ENCODE results near the gene PARP1. TPM values are rescaled to one million over a fixed set of nuclear protein-coding genes. Genes with fewer than 3 reads are reported as not detected.

PARP1 gene
- polyA plus RNA-seq, 1 donor, result 133 TPM

DNA sequence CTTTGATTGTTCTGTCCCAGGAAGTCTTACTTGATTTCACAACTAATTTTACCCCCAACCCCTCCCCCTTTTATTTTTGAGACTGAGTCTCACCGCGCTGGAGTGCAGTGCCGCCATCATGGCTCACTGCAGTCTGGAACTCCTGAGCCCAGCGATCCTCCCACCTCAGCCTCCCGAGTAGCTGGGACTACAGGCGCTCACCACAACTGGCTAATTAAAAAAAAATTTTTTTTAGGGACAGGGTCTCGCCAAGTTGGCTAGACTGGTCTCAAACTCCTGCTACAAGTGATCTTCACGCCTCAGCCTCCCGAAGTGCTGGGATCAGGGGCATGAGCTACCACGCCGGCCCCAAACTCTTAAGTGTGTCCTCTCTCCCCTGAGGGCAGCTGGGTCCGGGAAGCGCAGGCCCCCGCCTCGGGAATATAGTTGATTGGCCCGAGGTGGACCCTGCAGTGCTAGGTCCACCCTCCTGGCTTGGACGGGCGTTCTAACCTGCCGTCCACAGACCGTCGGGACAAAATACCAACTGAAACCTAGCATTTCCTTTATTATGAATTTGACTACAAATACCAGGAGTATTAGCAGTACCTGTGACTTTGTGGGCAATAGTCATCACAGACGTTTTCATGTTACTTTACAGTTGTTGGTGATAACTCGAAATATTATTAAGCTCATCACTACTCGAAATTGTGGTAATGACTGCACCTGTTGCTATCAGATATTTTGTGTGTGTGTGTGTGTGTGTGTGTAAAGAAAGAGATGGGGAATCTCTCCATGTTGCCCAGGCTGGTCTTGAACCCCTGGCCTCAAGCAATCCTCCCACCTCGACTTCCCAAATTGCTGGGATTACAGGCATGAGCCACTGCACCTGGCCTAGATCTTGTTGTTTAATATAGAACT is 642 bp upstream of the PARP1 start:
- no peak for DNase-seq

DNA sequence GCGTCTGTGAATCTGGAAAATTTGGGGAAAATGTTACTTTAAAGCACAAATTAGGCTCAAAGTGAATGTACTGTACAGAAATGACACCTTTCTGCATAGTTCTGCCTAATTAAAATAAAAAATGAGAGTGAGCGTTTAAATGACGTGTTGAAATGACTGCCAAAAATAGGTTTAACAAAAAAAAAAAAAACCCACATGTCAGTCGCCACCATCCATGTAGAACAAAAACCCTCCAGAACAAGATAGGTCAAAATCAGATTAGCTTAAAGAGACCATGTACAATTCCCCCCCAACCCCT is 745 bp downstream of the PARP1 start:
- no peak for DNase-seq

DNA sequence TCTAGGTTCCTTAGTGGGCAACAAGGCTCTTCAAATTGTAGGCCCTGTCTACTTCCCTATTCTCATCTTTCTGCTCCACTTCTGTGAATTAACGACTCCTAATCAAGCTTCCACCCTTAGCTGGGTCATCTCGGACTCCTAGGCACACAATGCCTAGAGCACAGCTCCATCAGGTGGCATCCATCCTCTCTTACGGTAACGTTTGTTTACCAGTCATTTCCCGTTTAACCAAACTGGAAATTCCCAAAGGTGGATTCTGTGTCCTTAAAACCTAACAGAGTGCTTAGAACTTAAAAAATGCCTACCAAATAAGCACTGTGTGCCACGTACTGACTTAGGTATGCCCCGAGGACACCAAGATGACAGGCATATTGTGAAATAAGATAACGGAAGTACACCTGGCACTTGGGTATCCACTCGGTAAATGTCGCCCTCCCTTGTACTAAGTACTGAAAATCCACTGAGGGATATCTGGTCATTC is 1.5 kb downstream of the PARP1 start:
- DNase-seq, result no peak

DNA sequence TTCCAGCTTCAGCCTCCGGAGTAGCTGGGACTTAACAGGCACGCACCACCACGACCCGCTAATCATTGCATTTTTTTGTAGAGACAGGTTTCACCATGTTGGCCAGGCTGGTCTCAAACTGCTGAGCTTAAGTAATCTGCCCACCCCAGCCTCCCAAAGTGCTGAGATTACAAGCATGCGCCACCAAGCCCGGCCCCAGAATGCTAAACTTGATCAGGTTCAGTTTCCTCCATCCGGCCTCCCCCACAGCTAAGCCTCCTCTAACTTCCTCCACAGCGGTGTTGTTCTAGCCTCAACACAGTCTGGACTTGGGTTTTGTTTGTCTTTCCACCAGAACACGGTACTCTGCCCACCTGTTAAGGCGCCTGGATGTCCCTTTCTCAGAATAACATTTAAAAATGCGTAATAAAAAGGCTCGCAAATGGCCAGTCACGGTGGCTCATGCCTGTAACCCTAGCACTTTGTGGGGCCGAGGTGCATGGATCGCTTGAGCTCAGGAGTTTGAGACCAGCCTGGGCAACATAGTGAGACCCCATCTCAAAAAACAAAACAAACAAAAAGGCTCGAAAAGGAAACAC is 2.4 kb downstream of the PARP1 start:
- DNase-seq, result no peak

DNA sequence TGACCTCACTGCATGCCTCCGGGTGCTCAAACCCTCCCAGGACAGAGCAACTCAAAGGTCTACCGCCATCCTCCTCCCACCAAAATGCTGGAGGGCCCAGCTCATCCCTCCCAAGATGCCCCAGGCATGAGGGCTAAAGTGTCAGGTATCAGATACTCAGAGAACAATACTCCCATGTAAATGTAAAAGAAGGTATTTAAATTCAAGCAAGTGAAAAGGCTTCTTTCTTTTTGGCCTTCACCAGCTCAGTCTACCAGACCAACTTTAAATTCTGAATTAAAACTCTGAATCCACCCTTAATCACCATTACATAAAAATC is 3.0 kb downstream of the PARP1 start:
- DNase-seq, result no peak

DNA sequence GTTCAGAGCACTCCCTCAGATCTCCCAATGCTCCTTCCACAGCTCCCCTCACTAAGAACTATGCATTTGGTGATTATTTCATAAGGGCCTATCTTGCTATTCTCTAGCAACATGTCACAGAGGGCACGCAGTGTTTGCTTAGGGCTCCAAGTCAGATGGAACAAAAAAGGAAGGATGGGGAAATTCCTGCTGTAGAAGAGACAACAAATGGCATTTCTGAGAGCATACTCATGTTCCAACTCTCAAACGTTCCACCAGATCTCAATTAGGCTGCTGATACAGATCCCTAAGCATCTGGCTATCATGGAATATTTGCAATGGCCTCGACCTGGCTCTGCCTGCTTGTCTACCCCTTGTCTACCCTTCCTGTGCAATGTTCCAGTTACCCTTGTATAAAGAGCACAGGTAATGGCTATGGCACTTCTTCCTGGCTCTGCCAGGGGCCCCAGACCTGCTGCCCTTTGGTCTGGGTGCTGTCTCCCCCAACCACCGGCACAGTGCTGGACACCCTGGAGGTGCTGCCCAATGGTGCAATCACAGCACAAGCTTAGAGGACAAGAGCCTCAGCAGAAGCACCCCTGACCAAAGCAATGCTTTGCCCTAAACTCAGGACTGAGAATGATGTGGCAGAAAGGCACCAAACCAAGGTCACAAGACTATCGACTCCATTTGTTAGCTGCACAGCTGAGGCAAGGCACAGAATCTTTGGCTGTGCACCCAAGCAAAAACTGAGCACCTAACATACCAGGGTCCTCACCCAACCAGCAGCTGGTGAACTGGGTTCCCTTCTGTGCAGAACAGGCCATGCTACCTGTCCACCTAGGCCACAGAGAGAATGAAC is 3.6 kb downstream of the PARP1 start:
- no peak for DNase-seq

DNA sequence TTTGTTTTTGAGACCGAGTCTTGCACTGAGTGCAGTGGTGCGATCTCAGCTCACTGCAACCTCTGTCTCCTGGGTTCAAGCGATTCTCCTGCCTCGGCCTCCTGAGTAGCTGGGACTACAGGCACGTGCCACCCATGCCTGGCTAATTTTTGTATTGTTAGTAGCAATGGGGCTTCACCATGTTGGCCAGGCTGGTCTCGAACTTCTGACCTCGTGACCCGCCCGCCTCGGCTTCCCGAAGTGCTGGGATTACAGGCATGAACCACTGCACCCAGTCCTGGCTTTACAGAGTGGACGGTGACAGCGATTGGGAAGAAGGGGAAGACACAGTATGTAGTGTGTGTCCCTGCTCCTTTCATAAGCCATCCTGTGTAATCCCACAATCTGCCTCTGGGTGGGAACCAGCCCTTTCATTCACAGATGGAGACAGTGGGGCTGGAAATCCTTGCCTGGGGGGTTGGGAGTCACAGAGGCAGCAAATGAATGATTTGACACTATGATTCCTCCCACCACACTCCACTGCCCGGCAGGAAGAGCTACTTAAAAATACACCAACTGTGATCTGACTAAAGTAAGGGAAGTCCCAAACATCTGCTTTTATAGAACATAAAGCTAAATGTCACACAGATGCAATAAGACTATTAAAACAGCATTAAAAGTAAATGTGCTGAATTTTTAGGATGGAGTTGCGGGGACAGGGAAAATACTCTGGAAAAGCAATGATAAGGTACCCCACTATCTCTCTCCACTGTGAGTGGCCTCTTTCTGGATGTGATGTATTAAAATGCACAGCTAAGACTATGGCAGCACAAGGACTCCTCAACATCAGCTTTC is 4.5 kb downstream of the PARP1 start:
- no peak for DNase-seq

DNA sequence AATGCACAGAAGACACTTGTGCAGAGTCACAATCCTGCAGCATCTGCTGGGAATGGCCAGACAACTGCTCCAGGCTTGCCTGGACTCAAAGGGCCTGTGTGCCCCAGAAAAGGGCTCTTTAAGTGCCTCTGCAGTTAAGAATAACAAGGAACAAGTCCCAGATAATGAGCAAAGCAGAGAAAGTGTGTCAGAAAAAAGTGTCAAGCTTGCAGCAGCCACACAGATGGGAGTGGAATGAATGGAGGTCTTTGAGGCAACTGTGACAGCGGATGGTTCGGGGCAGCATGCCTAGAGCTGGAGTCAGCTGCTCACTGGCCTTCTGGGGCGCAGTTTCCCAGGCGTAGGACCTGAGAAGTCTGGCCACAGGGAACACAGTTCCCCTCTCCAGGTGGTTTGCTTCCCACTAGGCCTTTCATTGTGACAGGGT is 5.1 kb downstream of the PARP1 start:
- DNase-seq, result no peak

DNA sequence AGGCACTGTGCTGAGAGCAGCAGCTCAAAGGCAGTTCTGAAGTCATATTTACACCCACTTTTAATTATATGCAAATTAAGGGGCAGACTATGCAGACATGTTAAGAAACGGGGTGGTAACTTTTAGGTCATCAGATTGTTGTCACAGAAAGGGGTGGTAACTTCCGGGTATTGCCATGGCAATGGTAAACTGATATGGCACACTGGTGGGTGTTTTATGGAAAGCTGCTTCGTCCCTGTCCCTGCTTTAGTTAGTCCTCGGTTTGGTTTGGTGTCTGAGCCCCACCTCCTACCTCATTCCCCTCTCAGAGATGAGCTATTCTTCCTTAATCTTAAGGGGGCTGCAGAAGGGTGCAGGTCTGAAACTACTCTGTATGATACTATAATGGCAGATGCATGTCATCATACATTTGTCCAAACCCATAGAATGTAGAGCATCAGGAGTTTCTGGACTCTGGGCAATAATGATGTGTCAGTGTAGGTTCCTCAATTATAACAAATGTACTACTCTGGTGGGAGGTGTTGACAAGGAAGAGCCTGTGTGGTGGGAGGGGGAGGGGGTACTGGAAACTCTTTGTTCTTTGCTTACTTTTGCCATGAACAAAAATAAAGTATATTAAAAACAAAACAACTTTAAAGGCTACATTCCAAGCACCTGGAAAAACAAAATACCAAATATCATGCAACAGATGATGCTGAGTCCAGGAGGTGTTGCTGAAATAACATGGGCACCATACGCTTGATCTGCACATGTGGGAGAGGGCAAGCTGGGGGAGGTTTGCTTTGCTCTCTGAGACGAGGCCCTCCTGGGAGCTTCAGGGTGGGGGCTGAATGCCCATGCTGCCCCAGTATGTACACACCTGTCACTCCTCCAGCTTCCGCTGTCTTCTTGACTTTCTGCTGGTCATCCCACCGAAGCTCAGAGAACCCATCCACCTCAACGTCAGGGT is 6.3 kb downstream of the PARP1 start:
- no peak for DNase-seq

DNA sequence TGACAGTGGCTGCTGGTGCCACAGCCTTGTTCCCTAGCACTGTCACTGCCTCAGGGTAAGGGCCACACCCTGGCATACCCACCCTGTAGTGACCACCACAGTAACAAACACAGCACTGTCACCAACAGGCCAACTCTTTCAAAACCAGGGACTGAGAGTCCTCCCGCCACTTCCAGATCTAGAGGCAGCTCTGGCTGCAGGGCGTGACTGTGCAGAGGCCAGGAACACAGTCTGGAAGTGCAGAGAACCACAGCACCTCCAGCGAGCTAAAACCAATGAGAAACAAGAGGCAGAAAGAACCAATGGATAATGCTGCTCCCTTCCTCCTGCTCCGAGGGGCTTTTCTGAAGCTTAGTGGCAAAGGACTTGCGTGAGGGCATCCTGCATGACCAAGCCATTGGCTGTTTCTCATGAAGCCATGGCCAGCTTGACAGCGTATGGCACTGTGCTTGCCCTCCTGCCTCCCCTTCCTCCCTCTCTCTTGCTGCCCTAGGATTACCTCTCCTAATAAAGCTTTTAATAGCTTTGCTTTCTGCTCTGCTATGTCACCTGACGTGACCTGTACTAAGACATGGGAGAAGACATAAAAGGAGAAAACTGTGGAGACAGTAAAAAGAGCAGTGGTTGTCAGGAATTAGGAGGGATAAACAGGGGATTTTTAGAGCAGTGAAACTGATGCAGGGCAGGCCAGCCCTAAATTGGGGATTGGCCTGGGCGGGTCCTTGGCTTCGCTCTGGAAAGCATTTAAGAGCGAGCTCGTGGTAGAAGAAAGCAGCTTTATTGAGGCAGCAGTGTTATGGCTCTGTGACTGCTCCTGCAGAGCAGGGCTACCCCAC is 7.2 kb downstream of the PARP1 start:
- no peak for DNase-seq

DNA sequence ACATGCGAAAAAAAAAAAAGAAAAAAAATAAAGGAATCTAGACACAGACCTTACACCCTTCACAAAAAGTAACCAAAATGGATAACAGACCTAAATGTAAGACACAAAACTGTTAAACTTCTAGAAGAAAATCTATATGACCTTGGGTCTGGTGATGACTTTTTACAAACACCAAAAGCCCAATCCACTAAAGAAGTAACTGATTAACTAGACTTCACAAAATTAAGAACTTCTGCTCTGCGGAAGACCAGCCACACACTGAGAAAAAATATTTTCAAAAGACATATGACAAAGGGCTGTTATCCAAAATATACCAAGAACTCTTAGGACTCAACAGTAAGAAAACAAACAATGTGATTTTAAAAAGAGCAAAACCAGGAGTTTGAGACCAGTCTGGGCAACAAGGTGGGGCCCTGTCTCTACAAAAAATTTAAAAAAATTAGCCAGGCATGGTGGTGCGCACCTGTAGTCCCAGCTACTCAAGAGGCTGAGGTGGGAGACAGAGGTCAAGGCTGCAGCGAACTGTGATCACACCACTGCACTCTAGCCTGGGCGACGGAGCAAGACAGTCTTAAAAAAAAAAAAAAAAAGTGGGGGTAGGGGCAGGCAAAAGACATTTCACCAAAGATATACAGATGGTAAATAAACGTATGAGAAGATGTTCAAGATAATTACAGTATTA is 9.8 kb downstream of the PARP1 start:
- DNase-seq, result no peak

DNA sequence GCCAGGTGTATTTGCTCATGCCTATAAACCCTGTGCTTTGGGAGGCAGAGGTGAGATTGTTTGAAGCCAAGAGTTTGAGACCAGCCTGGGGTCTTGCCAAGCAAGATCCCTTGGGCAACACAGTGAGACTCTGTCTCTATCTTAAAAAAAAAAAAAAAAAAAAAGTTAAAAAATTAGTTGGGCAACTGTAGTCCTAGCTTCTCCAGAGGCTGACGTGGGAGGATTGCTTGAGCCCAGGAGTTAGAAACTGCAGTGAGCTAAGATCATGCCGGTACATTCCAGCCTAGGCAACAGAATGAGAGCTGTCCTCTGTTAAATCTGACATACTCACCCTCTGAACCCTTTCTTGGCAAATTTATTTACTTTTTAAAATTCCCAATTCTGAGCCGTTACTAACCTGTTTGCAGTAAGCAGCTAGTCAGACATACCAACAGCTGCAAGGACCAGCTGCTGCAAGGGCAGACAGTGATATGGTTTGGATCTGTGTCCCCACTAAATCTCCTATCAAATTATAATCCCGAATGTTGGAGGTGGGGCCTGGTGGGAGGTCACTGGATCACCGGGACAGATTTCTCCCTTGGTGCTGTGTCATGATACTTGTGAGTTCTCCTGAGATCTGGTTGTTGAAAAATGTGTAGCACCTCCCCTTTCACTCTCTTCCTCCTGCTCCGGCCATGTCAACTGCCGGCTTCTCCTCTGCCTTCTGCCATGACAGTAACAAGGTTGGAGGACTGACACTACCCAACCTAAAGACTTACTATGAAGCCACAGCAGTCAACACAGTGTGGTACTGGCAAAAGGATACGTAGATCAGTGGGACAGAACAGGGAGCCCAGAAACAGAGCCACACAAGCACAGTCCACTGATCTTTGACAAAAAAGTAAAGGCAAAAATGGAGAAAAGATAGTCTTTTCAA is 10.6 kb downstream of the PARP1 start:
- no peak for DNase-seq

DNA sequence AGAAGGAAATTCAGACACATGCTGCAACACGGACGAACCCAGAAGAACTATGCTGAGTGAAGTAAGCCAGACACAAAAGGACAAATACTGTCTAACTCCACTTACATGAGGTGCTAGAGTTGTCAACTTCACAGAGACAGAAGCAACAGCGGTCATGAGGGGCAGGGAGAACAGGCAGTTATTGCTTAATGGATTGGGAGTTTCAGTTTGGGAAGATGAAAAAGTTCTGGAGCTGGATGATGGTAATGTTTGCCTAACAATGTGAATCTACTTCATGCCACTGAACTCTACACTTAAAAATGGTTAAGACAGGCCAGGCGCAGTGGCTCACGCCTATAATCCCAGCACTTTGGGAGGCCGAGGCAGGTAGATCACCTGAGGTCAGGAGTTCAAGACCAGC is 12.1 kb downstream of the PARP1 start:
- DNase-seq, result no peak

DNA sequence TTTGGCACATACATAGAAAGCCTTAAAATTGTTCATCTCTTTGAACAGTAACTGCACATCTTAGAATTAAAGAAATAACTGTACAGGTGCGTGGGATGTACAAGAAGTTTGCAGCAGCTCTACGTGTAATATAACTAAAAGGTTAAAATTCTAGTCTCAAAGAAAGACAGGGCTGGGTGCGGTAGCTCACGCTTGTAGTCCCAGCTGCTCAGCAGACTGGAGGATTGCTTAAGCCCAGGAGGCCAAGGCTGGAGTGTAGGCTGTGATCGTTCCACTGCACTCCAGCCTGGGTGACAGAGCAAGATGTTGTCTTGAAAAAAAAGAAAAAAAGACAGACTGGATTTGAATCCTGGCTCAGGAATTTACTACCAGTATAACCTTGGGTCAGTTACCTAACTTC is 13.4 kb downstream of the PARP1 start:
- DNase-seq, result no peak

DNA sequence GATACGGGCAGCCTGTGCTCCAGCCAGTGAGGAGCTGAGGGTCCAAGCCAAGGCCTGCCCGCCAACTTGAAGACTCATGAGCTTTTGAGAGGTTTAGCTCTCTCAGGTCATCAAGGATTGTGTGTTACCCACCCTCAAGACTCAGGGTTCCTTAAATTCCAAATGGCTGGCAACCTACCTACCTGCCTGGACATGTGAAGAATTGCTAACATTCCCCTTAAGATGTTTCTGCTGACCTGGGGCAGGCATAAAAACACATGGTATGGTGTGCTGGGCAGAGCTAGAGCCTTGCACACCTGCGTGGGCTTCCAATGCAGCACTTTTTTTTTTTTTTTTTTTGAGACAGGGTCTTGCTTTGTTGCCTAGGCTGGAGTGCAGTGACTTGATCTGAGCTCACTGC is 17.2 kb downstream of the PARP1 start:
- no peak for DNase-seq

DNA sequence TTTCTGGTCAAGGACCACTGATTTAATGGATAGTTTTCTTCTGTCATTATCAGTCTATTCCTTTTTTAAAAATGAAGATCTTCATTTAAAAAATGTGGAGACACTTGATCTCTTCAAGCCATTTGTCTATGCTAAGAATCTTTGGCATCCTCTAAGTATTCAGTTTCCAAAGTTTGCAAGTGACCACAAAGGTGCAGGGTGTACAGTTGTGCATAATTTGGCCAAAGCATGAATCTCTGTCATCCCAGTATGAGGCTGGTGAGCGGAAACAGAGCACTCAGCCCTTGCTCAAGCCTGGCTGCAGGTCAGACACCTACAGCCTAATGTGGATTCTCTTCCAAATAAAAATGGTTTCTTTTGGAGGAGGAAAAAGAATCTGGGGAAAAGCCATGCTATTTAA is 19.8 kb downstream of the PARP1 start:
- DNase-seq, result no peak

DNA sequence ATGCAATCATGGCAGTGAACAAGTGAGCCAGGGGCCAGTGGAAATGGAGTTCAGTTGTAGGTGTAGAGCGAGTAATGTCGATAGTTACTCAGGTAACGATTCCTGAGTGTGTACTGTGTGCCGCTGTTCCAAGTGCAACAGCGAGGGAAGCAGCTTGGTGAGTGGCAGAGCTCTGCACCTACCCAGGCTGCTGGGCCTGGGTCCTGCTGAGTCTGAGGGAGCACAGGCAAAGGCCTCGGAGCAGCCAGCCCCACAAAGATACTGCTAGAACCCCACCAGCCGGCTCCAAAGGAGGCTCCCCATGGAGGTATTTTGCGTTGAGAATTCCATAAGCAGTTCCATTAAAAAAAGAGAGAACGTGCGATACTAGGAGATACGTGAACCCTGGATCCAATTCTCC is 23.2 kb downstream of the PARP1 start:
- no peak for DNase-seq

DNA sequence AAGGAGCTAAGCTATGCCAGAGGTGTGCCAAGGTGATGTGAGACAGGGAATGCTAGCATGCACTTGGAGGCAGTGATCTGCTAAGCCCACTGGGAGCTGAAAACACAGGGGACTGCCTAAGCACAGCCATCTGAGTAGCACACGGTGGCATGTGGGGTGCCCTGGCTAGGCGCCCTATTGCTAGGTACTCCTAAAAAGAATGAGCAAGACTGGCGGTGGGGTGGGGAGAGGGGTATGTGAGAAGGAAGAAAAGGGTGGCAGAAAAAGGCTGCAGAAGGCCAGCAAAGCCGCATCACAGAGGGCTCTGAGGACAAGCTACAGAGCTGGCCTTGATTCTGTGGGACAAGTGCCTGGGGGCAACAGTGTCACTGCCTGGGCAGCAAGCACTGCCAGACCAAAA is 23.9 kb downstream of the PARP1 start:
- no peak for DNase-seq

Measured in left kidney (tissue), 2 donors.